IPS DF 6.9 (cell line): ENCODE results near the gene ADRM1.

ENCODE experiments used
- DNase-seq: peaks from one replicate; pipeline ENCODE4 v3.0.0-alpha.2; 2013; ENCODE audit warnings: low read depth, low spot score
- H3K27ac ChIP-seq: one replicate; pipeline ENCODE4 v1.5.1; 2013; ENCODE audit warnings: low read length, control low read depth
- H3K27me3 ChIP-seq: 2 replicates; pipeline ENCODE4 v1.6.1; 2013; ENCODE audit warnings: mild to moderate bottlenecking, low read length; ENCODE audit not compliant: control insufficient read depth, insufficient read depth
- H3K36me3 ChIP-seq: 2 replicates; pipeline ENCODE4 v1.6.1; 2013; ENCODE audit warnings: low read length; ENCODE audit not compliant: control insufficient read depth, insufficient read depth
- H3K4me1 ChIP-seq: 2 replicates; pipeline ENCODE4 v1.6.1; 2013; ENCODE audit warnings: low read length; ENCODE audit not compliant: control insufficient read depth, insufficient read depth
- H3K4me3 ChIP-seq: 2 replicates; pipeline ENCODE4 v1.5.1; 2013; ENCODE audit warnings: mild to moderate bottlenecking, low read length
- H3K9me3 ChIP-seq: 2 replicates; pipeline ENCODE4 v1.6.1; 2013; ENCODE audit warnings: low read length, inconsistent platforms; ENCODE audit not compliant: control insufficient read depth, insufficient read depth
- WGBS: extraction: QIAGEN DNeasy Blood & Tissue Kit; methylation state at CpG from one replicate; pipeline ENCODE4 v1.1.7; 2013; ENCODE audit warnings: mixed read lengths, missing lambda C conversion rate; ENCODE audit not compliant: insufficient read length, insufficient coverage; 5-methylcytosine and 5-hydroxymethylcytosine counted together

The ADRM1 gene

GRCh38 chr20:62344092-62344491 lies 41.3 kb downstream of the ADRM1 start:
- no CpG with 5 or more reads among the region's 5 CpGs for WGBS
- Histone ChIP-seq H3K27me3 (no peaks in the 10 kb centered on the region), H3K27ac (no peak overlapping the region), H3K4me3 (no peak overlapping the region), H3K9me3 (no peaks in the 10 kb centered on the region), H3K36me3 (peaks cover 24% of the 10 kb centered on the region), H3K4me1 (no peaks in the 10 kb centered on the region)
- DNase-seq: no peak

- Histone ChIP-seq H3K36me3 (peaks cover 25% of the 10 kb centered on the region), H3K9me3 (no peaks in the 10 kb centered on the region), H3K4me1 (no peaks in the 10 kb centered on the region), H3K27ac (no peak overlapping the region), H3K4me3 (no peak overlapping the region), H3K27me3 (no peaks in the 10 kb centered on the region)
- WGBS: no CpG with 5 or more reads among the region's 10 CpGs
- no peak for DNase-seq
Measured at GRCh38 chr20:62344782-62345181, 42.0 kb downstream of the ADRM1 start.

- H3K36me3 ChIP-seq: peaks cover 35% of the 10 kb centered on the region
- H3K27me3 ChIP-seq: no peaks in the 10 kb centered on the region
- no peaks in the 10 kb centered on the region for H3K4me1 ChIP-seq
- no peak overlapping the region for H3K27ac ChIP-seq
- WGBS: no CpG with 5 or more reads among the region's 25 CpGs
- DNase-seq: no peak
- no peaks in the 10 kb centered on the region for H3K9me3 ChIP-seq
- no peak overlapping the region for H3K4me3 ChIP-seq
Measured at GRCh38 chr20:62345681-62346370, 43.0 kb downstream of the ADRM1 start.

DNA sequence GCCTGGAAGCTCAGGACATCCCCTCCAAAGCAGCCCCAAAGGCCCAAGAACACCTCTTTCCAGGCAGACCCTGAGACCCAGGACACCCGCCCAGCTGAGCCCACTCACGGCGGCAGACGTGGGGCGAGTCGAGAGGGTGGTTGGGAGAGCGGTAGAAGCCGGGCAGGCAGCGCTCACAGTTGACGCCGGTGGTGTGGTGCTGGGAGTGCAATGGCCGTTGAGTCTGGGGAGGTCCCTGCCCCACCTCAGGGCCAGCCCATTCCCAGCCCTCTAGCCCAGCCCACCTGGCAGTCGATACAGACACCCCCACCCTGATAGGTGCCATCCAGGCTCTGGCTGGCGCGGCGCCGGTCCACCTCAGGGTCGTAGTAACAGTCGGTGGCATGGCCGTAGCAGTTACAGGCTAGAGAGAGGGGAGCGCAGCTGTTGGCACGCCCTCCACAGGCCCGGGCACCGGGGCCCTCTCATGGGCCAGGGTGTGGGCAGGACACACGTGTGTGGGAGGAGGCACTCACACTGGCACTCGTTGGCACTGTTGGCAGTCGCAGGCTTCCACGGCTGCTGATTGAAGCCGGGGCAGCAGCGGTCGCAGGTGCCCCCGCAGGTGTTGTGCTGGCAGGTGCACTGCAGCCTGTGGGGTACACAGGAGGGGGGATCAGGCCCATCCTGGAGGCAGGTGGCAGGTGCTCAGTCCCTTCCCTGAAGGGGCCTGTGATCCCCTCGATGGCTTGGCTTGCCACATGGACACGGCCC lies 43.8 kb downstream of the ADRM1 start:
- H3K27me3 ChIP-seq: no peaks in the 10 kb centered on the region
- no peak for DNase-seq
- H3K27ac ChIP-seq: no peak overlapping the region
- H3K4me3 ChIP-seq: no peak overlapping the region
- H3K4me1 ChIP-seq: no peaks in the 10 kb centered on the region
- H3K9me3 ChIP-seq: no peaks in the 10 kb centered on the region
- WGBS: no CpG with 5 or more reads among the region's 34 CpGs
- H3K36me3 ChIP-seq: peaks cover 40% of the 10 kb centered on the region

DNA sequence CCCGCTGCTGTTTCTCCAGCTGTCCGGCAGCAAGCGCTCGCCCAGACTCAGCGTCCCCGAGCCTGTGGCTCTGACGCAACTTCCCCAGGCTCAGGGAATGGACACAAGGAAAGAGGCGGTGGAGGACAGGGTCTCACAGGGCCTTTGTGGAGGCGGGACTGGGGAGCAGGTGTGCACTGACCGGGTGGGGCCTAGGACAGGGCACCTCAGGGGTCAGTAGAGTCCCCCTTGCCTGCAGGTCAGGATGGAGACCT lies 44.3 kb downstream of the ADRM1 start:
- WGBS: no CpG with 5 or more reads among the region's 10 CpGs
- Histone ChIP-seq H3K4me1 (no peaks in the 10 kb centered on the region), H3K4me3 (no peak overlapping the region), H3K27ac (no peak overlapping the region), H3K9me3 (no peaks in the 10 kb centered on the region), H3K27me3 (no peaks in the 10 kb centered on the region), H3K36me3 (peaks cover 45% of the 10 kb centered on the region)
- no peak for DNase-seq

DNA sequence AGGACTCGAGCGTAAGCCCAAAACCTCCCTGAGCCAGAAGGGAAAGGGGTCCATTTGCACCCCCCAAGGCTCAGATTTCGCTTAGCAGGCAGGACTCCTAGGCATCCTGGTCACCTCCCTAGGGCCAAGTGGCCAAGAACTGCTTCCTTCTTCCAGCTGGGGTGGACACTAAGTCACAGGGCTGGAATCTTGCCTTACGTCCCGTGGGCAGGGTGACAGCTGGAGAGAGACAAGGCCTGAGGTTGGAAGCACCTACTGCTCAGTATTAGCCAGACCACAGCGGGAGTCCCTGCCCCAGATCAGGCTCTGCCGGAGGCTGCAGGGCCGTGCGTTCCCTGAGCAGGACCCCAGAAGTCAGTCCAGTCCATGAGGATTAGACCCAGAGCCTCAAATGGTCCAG lies 44.6 kb downstream of the ADRM1 start:
- no peak overlapping the region for H3K27ac ChIP-seq
- no peak for DNase-seq
- H3K4me3 ChIP-seq: no peak overlapping the region
- no peaks in the 10 kb centered on the region for H3K4me1 ChIP-seq
- peaks cover 49% of the 10 kb centered on the region for H3K36me3 ChIP-seq
- WGBS: no CpG with 5 or more reads among the region's 9 CpGs
- H3K9me3 ChIP-seq: no peaks in the 10 kb centered on the region
- no peaks in the 10 kb centered on the region for H3K27me3 ChIP-seq

DNA sequence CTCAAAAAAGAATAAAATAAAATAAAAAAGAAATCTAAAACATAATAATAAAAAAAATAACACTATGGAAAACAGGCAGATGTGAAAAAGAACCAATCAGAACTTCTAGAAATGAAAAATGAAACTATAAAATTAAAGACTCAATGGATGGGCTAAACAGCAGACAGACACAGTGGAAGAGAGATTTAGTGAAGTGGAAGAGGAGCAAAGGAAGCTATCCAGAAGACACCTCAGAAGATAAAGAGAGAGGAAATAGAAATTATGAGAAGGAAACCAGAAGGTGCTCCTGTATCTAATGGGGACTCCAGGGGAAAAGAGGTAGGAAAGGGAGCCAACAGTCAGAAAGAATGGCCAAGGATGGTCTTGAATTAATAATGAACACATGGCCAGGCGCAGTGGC lies 45.8 kb downstream of the ADRM1 start:
- WGBS: no CpG with 5 or more reads among the region's 1 CpG
- H3K4me3 ChIP-seq: no peak overlapping the region

DNA sequence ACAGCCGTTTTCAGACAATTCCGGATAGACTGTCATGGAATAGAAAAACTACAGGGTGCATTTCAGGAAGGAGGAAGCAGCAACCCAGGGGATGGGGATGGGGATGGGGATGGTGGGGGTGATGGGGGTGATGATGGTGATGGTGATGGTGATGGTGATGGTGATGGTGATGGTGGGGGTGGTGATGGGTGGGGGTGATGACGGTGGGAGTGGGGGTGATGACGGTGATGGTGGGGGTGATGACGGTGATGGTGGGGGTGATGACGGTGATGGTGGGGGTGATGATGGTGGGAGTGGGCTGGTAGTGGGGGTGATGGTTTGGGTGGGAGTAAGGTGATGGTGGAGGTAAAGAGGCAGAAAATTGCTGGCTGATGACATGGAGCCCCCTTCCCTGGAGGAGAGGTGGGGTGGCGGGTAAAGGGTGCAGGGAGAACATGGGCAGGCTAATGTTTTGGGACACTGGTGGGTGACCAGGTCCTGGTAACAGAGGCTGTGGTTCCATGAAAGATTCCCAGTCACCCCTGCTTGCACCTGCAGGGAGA lies 46.8 kb downstream of the ADRM1 start:
- H3K9me3 ChIP-seq: no peaks in the 10 kb centered on the region
- no peak for DNase-seq
- peaks cover 58% of the 10 kb centered on the region for H3K36me3 ChIP-seq

More for the DNA sequence above, 45.8 kb downstream of the ADRM1 start:
- H3K9me3 ChIP-seq: no peaks in the 10 kb centered on the region
- H3K4me1 ChIP-seq: no peaks in the 10 kb centered on the region; the same call in 1 of the 2 replicates
- no peaks in the 10 kb centered on the region for H3K27me3 ChIP-seq
- no peak overlapping the region for H3K27ac ChIP-seq
- peaks cover 57% of the 10 kb centered on the region for H3K36me3 ChIP-seq
- no peak for DNase-seq

GRCh38 chr20:62350098-62350628 lies 47.4 kb downstream of the ADRM1 start:
- Histone ChIP-seq H3K9me3 (no peaks in the 10 kb centered on the region), H3K27ac (no peak overlapping the region), H3K4me1 (peaks cover 8% of the 10 kb centered on the region; the same call in 1 of the 2 replicates), H3K27me3 (no peaks in the 10 kb centered on the region), H3K4me3 (no peak overlapping the region), H3K36me3 (peaks cover 58% of the 10 kb centered on the region)
- no CpG with 5 or more reads among the region's 16 CpGs for WGBS
- DNase-seq: no peak

More for the DNA sequence above, 46.8 kb downstream of the ADRM1 start:
- Histone ChIP-seq H3K4me3 (no peak overlapping the region), H3K4me1 (peaks cover 4% of the 10 kb centered on the region; the same call in 1 of the 2 replicates), H3K27me3 (no peaks in the 10 kb centered on the region), H3K27ac (no peak overlapping the region)
- WGBS: 100% methylated on average over 1 of the region's 7 CpGs

DNA sequence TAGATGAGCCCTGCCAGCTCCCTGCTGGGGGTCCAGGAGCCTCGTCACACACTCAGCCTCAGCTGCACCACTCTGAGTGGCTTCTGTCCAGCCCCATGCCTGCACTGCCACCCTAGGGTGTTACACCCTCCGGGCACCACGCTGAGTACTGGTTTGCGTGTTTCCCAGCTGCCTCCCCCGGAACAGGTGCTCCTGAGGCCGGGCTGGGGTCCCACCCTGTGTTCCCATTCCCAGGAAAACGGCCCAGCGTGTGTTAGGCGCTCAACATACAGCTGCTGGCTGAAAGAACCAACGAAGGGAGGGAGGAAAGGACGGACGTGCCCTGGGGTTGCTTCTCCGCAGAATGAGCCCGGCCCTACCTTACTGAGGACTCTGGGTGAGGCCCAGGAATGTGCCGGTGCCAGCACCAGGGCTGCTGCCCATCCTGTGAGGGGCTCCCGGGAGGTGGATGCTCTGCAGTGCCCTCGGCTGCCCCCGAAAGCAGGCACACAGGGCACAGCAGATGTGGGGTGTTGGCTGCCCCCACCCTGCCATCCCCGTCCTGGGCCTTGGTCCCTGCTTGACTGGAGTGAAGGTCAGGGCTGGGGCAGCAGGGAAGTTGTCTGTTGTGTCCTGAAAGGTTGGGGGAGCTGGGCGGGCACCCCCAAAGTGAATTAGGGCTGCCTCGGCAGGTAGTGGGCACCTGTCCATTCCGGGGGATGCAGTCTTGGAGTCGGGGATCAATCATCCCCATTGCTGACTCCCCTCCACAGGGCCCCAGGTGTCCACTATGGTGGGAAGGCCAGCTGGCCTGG lies 48.0 kb downstream of the ADRM1 start:
- Histone ChIP-seq H3K27ac (no peak overlapping the region), H3K4me3 (no peak overlapping the region), H3K27me3 (no peaks in the 10 kb centered on the region), H3K9me3 (no peaks in the 10 kb centered on the region), H3K4me1 (peaks cover 10% of the 10 kb centered on the region; the same call in 1 of the 2 replicates), H3K36me3 (peaks cover 54% of the 10 kb centered on the region)
- DNase-seq: no peak
- no CpG with 5 or more reads among the region's 23 CpGs for WGBS
